Chondrocyte (in vitro differentiated cells): Measurements from ENCODE around the gene GALNTL6. TPM values are rescaled to one million over a fixed set of nuclear protein-coding genes. Genes with fewer than 3 reads are reported as not detected.

Experiments used
- DNase-seq: peaks from one replicate; pipeline ENCODE4 v3.0.0; 2021; ENCODE audit warnings: mixed read lengths, low spot score
- H3K27ac Mint-ChIP-seq: one replicate; pipeline ENCODE4 v1.8.0; 2021; ENCODE audit warnings: mild to moderate bottlenecking, moderate library complexity, mixed read lengths; ENCODE audit not compliant: unreplicated experiment
- H3K27me3 Mint-ChIP-seq: 2 replicates; pipeline ENCODE4 v1.8.0; 2021; ENCODE audit warnings: low read depth, mixed read lengths
- H3K36me3 Mint-ChIP-seq: 2 replicates; pipeline ENCODE4 v1.8.0; 2021; ENCODE audit warnings: low read depth, mixed read lengths
- H3K4me1 Mint-ChIP-seq: 2 replicates; pipeline ENCODE4 v1.8.0; 2021; ENCODE audit warnings: low read depth, mild to moderate bottlenecking, mixed read lengths
- H3K4me3 Mint-ChIP-seq: one replicate; pipeline ENCODE4 v1.8.0; 2021; ENCODE audit warnings: mild to moderate bottlenecking, moderate library complexity, mixed read lengths; ENCODE audit not compliant: unreplicated experiment
- H3K9me3 Mint-ChIP-seq: 2 replicates; pipeline ENCODE4 v1.8.0; 2021; ENCODE audit warnings: low read depth, mixed read lengths
- CTCF ChIP-seq: fragments of 200-600 bp; sonication (generic); IDR thresholded peaks from 2 replicates; pipeline ENCODE4 v1.5.0; 2021; ENCODE audit warnings: antibody characterized with exemption, mild to moderate bottlenecking, moderate library complexity
- total RNA-seq: library from RNA; stranded (reverse); gene quantifications from 3 replicates; pipeline ENCODE4 v1.2.1, GENCODE V29; 2021

GALNTL6 gene
- total RNA-seq, 1 donor from 2014 or later, result not detected

- H3K27me3 Mint-ChIP-seq, result peaks cover 4% of the 10 kb centered on the region
- H3K4me1 Mint-ChIP-seq, result no peaks in the 10 kb centered on the region
- TF ChIP-seq CTCF, result no peak
- H3K27ac Mint-ChIP-seq, result no peak overlapping the region
- H3K4me3 Mint-ChIP-seq, result no peak overlapping the region
- H3K9me3 Mint-ChIP-seq, result no peaks in the 10 kb centered on the region
- DNase-seq, result no peak
- no peaks in the 10 kb centered on the region for H3K36me3 Mint-ChIP-seq
Observed at GRCh38 chr4:172270397-172270796, 457.2 kb downstream of the GALNTL6 start.

GRCh38 chr4:172287117-172287516 is 473.9 kb downstream of the GALNTL6 start:
- Mint-ChIP-seq H3K9me3 (no peaks in the 10 kb centered on the region), H3K27ac (no peak overlapping the region), H3K27me3 (peaks cover 2% of the 10 kb centered on the region), H3K36me3 (no peaks in the 10 kb centered on the region), H3K4me1 (peaks cover 11% of the 10 kb centered on the region), H3K4me3 (no peak overlapping the region)
- no peak for DNase-seq
- no peak for TF ChIP-seq CTCF

- Mint-ChIP-seq H3K36me3 (no peaks in the 10 kb centered on the region), H3K4me3 (no peak overlapping the region), H3K27me3 (no peaks in the 10 kb centered on the region), H3K9me3 (peaks cover 11% of the 10 kb centered on the region), H3K27ac (no peak overlapping the region), H3K4me1 (no peaks in the 10 kb centered on the region)
- TF ChIP-seq CTCF, result no peak
- DNase-seq, result no peak
Observed at GRCh38 chr4:172305698-172306097, 492.5 kb downstream of the GALNTL6 start.

- Mint-ChIP-seq H3K27ac (no peak overlapping the region), H3K36me3 (no peaks in the 10 kb centered on the region), H3K27me3 (no peaks in the 10 kb centered on the region), H3K4me1 (no peaks in the 10 kb centered on the region), H3K4me3 (no peak overlapping the region), H3K9me3 (peaks cover 11% of the 10 kb centered on the region)
- no peak for TF ChIP-seq CTCF
- DNase-seq, result no peak
Observed at GRCh38 chr4:172308078-172308477, 494.9 kb downstream of the GALNTL6 start.

- Mint-ChIP-seq H3K4me3 (no peak overlapping the region), H3K27ac (no peak overlapping the region), H3K36me3 (no peaks in the 10 kb centered on the region), H3K9me3 (peaks cover 11% of the 10 kb centered on the region), H3K27me3 (no peaks in the 10 kb centered on the region), H3K4me1 (no peaks in the 10 kb centered on the region)
- no peak for DNase-seq
- no peak for TF ChIP-seq CTCF
Observed at GRCh38 chr4:172311682-172312081, 498.5 kb downstream of the GALNTL6 start.
